ENCODE measurements around the gene PTPRD.

- TF ChIP-seq SUZ12 (IDR thresholded peaks at IDR 0.05; ENCODE audit: extremely low read depth, insufficient read depth, insufficient read length): no peak
- no peak for TF ChIP-seq YY1 (IDR thresholded peaks at IDR 0.05; ENCODE audit: insufficient read depth, insufficient read length)
Observed at GRCh38 chr9:8888591-8888990, 1724.2 kb downstream of the PTPRD start.
